Panc1 (cell line): ENCODE measurements around the gene AK2. TPM values are rescaled to one million over a fixed set of nuclear protein-coding genes. Genes with fewer than 3 reads are reported as not detected.

Experiments used
- ATAC-seq: fragments of 200-7000 bp; cut with Tn5 transposase; 2 replicates; pipeline ENCODE4 v1.9.1; 2020; ENCODE audit warnings: mild to moderate bottlenecking, moderate library complexity
- BruUV-seq: library from RNA; stranded (reverse); fragments of 400-500 nt; replicated peaks from 2 replicates; lab custom pipeline; 2021; lab: Mats Ljungman, UMichigan
- CTCF ChIA-PET: fragments of 300-600 bp; sonication (Branson Sonifier 250); formaldehyde crosslinking; loops from one replicate; lab custom pipeline; 2022; ENCODE audit warnings: antibody characterized with exemption; lab: Charles Lee
- POLR2A ChIA-PET: fragments of 300-600 bp; sonication (Branson Sonifier 250); formaldehyde crosslinking; loops from one replicate; lab custom pipeline; 2022; ENCODE audit warnings: antibody characterized with exemption; lab: Charles Lee
- DNase-seq: peaks from one replicate; pipeline ENCODE4 v3.0.0-alpha.2; 2010; ENCODE audit warnings: low read depth, low spot score
- H3K27ac ChIP-seq: 2 replicates; pipeline ENCODE4 v1.5.1; 2011; ENCODE audit warnings: mild to moderate bottlenecking, low read length, inconsistent platforms
- H3K27me3 ChIP-seq: fragments of 200-500 bp; sonication (Bioruptor generic); 2 replicates; pipeline ENCODE4 v1.6.0; 2014; ENCODE audit warnings: low read length, inconsistent platforms; ENCODE audit not compliant: control insufficient read depth, insufficient read depth
- H3K36me3 ChIP-seq: fragments of 200-500 bp; sonication (Bioruptor generic); 2 replicates; pipeline ENCODE4 v1.5.1; 2014; ENCODE audit warnings: inconsistent platforms, mild to moderate bottlenecking, low read length, moderate library complexity; ENCODE audit not compliant: control insufficient read depth, insufficient read depth
- H3K4me1 ChIP-seq: 2 replicates; pipeline ENCODE4 v1.5.1; 2011; ENCODE audit warnings: inconsistent platforms, mild to moderate bottlenecking, low read length, moderate library complexity; ENCODE audit not compliant: control insufficient read depth, insufficient read depth
- H3K4me3 ChIP-seq, 2 experiments: 2 replicates each; pipeline ENCODE4 v1.5.1; 2011 to 2012; ENCODE audit warnings: low read depth in 2 of 2, low read length in 2 of 2, mild to moderate bottlenecking in 2 of 2, inconsistent platforms in 1 of 2, moderate library complexity in 1 of 2
- H3K9me3 ChIP-seq: fragments of 200-500 bp; sonication (Bioruptor generic); 2 replicates; pipeline ENCODE4 v1.5.1; 2014; ENCODE audit warnings: low read depth, mild to moderate bottlenecking, inconsistent platforms, low read length, moderate library complexity; ENCODE audit not compliant: control insufficient read depth, insufficient read depth
- POLR2AphosphoS5 ChIP-seq: IDR thresholded peaks from 2 replicates; pipeline ENCODE4 v1.6.1; 2012; ENCODE audit warnings: mild to moderate bottlenecking, low read depth, low read length, moderate library complexity
- SIN3A ChIP-seq: IDR thresholded peaks from 2 replicates; pipeline ENCODE4 v1.6.1; 2012; ENCODE audit warnings: low read depth, mild to moderate bottlenecking, low read length, moderate library complexity, borderline replicate concordance; ENCODE audit not compliant: insufficient read depth
- TCF7L2 ChIP-seq: IDR thresholded peaks from 2 replicates; pipeline ENCODE4 v1.6.1; 2011; ENCODE audit warnings: mild to moderate bottlenecking, low read depth, low read length, inconsistent platforms
- in situ Hi-C: cut with HindIII; loops from 2 replicates; pipeline ENCODE4 v1.10.0; 2016; ENCODE audit warnings: low sequenced_read_pairs, low pct_unique_long_range_greater_than_20kb
- intact Hi-C: fragments of 100-400 bp; cut with micrococcal nuclease; formaldehyde crosslinking; loops from one replicate; pipeline ENCODE4 v1.10.0; 2022; ENCODE audit not compliant: unreplicated experiment
- total RNA-seq: library from RNA; stranded (reverse); gene quantifications from one replicate; pipeline ENCODE4 v1.2.1, GENCODE V29; 2021; ENCODE audit not compliant: unreplicated experiment
- TF ChIP-seq, protein P1 (sequence below): fragments of 450-650 bp; IDR thresholded peaks from 2 replicates; pipeline ENCODE4 v1.5.1; 2017; ENCODE audit warnings: mild to moderate bottlenecking
- TF ChIP-seq, protein P2 (sequence below), 2 experiments: IDR thresholded peaks; 2 replicates each; pipeline ENCODE4 v1.6.1; 2011 to 2012; ENCODE audit warnings: low read depth in 2 of 2, control low read depth in 1 of 2, low read length in 1 of 2, mild to moderate bottlenecking in 1 of 2, moderate library complexity in 1 of 2; ENCODE audit not compliant: insufficient read depth in 1 of 2

Gene AK2
- total RNA-seq, 1 experiment from 2014 or later, result 213 TPM

DNA sequence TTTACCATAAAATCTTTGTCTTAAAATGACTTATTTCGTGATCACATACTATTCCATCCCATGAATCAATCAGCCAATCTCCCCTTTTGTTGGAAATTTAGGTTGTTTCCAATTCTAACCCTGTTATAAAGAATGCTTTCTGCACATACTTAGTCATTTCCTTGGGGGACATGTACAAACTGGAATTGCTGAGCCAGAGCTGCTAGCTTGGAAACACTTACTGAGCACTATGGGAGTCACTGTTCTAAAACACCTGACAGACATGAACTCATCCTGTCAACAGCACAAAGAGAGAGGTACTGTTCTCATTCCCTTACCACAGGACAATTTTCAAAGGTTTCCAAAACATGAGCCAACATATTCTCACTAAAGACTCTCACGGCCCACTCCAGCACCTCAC lies 32.1 kb downstream of the AK2 start:
- no TSS peak for BruUV-seq

DNA sequence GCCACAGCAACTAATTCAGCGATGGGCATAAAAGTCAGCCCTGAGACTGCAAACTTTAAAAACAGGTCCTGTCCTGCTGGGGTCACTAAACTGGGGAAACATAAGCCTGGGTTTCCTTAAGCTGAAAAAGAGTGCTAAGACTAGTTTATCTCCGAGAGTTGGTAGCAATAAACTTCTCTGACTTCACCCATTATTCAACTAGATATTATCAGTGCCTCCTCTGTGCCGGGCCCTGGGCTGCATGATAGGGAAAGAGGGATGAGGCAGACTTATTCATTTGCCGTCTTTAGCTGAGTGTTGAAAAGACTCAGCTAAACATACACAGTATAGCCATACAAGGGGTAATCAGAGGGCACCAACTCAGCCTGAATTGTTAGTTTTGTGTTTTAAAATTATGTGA lies 33.0 kb downstream of the AK2 start:
- TF ChIP-seq, protein P1, sequence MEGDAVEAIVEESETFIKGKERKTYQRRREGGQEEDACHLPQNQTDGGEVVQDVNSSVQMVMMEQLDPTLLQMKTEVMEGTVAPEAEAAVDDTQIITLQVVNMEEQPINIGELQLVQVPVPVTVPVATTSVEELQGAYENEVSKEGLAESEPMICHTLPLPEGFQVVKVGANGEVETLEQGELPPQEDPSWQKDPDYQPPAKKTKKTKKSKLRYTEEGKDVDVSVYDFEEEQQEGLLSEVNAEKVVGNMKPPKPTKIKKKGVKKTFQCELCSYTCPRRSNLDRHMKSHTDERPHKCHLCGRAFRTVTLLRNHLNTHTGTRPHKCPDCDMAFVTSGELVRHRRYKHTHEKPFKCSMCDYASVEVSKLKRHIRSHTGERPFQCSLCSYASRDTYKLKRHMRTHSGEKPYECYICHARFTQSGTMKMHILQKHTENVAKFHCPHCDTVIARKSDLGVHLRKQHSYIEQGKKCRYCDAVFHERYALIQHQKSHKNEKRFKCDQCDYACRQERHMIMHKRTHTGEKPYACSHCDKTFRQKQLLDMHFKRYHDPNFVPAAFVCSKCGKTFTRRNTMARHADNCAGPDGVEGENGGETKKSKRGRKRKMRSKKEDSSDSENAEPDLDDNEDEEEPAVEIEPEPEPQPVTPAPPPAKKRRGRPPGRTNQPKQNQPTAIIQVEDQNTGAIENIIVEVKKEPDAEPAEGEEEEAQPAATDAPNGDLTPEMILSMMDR, result no peak
- TF ChIP-seq SIN3A, result no peak
- no peak for TF ChIP-seq POLR2AphosphoS5
- TF ChIP-seq, protein P2, sequence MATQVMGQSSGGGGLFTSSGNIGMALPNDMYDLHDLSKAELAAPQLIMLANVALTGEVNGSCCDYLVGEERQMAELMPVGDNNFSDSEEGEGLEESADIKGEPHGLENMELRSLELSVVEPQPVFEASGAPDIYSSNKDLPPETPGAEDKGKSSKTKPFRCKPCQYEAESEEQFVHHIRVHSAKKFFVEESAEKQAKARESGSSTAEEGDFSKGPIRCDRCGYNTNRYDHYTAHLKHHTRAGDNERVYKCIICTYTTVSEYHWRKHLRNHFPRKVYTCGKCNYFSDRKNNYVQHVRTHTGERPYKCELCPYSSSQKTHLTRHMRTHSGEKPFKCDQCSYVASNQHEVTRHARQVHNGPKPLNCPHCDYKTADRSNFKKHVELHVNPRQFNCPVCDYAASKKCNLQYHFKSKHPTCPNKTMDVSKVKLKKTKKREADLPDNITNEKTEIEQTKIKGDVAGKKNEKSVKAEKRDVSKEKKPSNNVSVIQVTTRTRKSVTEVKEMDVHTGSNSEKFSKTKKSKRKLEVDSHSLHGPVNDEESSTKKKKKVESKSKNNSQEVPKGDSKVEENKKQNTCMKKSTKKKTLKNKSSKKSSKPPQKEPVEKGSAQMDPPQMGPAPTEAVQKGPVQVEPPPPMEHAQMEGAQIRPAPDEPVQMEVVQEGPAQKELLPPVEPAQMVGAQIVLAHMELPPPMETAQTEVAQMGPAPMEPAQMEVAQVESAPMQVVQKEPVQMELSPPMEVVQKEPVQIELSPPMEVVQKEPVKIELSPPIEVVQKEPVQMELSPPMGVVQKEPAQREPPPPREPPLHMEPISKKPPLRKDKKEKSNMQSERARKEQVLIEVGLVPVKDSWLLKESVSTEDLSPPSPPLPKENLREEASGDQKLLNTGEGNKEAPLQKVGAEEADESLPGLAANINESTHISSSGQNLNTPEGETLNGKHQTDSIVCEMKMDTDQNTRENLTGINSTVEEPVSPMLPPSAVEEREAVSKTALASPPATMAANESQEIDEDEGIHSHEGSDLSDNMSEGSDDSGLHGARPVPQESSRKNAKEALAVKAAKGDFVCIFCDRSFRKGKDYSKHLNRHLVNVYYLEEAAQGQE (IDR thresholded peaks at IDR 0.05; ENCODE audit: insufficient read depth in 1 of 2, low read depth in 2 of 2, low read length in 1 of 2), result no peak
- TF ChIP-seq TCF7L2, result no peak
- Histone ChIP-seq H3K9me3 (no peaks in the 10 kb centered on the region), H3K27me3 (no peaks in the 10 kb centered on the region), H3K27ac (no peak overlapping the region), H3K4me3 (no peak overlapping the region), H3K4me1 (peaks cover 6% of the 10 kb centered on the region), H3K36me3 (no peaks in the 10 kb centered on the region)
- no peak for DNase-seq
- in situ Hi-C loops, result no loop called here
- CTCF ChIA-PET, result no interaction called here
- no TSS peak for BruUV-seq
- POLR2A ChIA-PET, result interaction anchor here (0.7 kb wide), 1 partner anchor 1727 kb away, joined by 5 read pairs; no protein-coding TSS in a partner anchor
- intact Hi-C loops, result no loop called here
- no peak for ATAC-seq

More for the DNA sequence above, 32.1 kb downstream of the AK2 start:
- TF ChIP-seq, protein P1, result no peak
- TF ChIP-seq TCF7L2, result no peak
- Histone ChIP-seq H3K27ac (no peak overlapping the region), H3K4me3 (no peak overlapping the region), H3K9me3 (no peaks in the 10 kb centered on the region), H3K36me3 (0 out of 2 replicates have a peak, but pooled peaks cover 2% of the 10 kb centered on the region), H3K4me1 (peaks cover 3% of the 10 kb centered on the region), H3K27me3 (no peaks in the 10 kb centered on the region)
- POLR2A ChIA-PET, result no interaction called here
- no peak for ATAC-seq
- intact Hi-C loops (loop anchor here (5.0 kb wide), 1 partner anchor 72 kb away; no protein-coding TSS in a partner anchor), in situ Hi-C loops (no loop called here)
- DNase-seq, result no peak
- CTCF ChIA-PET, result interaction anchor here (1.6 kb wide), 1 partner anchor 82 kb away, joined by 4 read pairs; no protein-coding TSS in a partner anchor
